Coronary artery (tissue), 2 donors: ENCODE measurements around the gene PCDHB15.

Experiments used
- DNase-seq: peaks from one replicate; pipeline ENCODE4 v3.0.0-alpha.2; 2017; ENCODE audit warnings: low spot score
- H3K27ac ChIP-seq, 2 donors: fragments of 200-600 bp; sonication (generic); one replicate each; pipeline ENCODE4 v1.5.1; 2016 to 2019
- H3K4me3 ChIP-seq: fragments of 200-600 bp; sonication (generic); 2 replicates; pipeline ENCODE4 v1.5.1; 2016; ENCODE audit warnings: mild to moderate bottlenecking, moderate library complexity
- TF ChIP-seq, protein P1 (sequence below): fragments of 200-600 bp; sonication (generic); IDR thresholded peaks from one replicate; pipeline ENCODE4 v1.5.1; 2019; ENCODE audit warnings: antibody characterized with exemption

Gene PCDHB15

DNA sequence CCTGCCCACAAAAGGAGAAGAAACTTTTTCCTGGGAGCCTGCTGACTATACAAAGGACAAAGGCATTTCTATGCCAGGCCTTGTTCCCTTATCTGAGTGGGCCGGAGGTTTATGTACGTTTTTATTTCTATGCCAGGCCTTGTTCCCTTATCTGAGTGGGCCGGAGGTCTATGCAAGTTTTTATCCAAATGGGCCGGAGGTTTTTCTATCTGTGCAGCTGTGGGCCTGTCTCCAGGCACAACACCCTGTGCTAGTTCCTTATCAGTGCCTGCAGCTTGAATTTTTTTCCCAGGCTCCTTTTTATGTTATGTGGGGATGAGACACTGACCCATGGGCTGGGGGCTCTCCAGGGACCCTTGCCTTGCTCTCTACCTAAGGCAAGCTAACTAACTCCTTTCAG is 53.2 kb downstream of the PCDHB15 start:
- no peak for DNase-seq
- no peak overlapping the region for H3K4me3 ChIP-seq
- no peak overlapping the region for H3K27ac ChIP-seq
- TF ChIP-seq, protein P1, sequence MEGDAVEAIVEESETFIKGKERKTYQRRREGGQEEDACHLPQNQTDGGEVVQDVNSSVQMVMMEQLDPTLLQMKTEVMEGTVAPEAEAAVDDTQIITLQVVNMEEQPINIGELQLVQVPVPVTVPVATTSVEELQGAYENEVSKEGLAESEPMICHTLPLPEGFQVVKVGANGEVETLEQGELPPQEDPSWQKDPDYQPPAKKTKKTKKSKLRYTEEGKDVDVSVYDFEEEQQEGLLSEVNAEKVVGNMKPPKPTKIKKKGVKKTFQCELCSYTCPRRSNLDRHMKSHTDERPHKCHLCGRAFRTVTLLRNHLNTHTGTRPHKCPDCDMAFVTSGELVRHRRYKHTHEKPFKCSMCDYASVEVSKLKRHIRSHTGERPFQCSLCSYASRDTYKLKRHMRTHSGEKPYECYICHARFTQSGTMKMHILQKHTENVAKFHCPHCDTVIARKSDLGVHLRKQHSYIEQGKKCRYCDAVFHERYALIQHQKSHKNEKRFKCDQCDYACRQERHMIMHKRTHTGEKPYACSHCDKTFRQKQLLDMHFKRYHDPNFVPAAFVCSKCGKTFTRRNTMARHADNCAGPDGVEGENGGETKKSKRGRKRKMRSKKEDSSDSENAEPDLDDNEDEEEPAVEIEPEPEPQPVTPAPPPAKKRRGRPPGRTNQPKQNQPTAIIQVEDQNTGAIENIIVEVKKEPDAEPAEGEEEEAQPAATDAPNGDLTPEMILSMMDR, result no peak
